ENCODE measurements around the gene GLDN.

The GLDN gene

DNA sequence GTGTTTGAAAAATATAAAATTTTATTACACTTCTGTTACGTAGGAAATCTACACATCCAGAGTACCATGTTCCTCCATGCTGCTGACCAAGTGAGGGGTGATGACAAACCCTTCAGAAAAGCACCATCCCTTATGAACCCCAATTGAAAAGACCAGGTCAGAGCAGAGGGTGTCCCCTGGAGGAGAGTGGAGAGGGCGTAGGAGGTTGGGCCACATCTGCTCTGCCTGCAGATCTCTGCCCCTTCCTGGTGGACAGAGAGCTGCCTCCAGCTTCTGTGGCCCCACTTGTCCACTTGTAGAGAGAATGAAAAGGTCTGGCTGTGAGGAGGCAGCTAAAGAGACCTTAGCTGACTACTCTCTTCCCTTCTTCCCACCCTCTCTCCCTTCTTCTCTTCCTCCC, 55.5 kb downstream of the GLDN start:
- TF ChIP-seq ZNF221 (tag by site-specific recombination; IDR thresholded peaks at IDR 0.05; ENCODE audit: borderline replicate concordance) (no peak), KLF9 (tag by site-specific recombination; IDR thresholded peaks at IDR 0.05; ENCODE audit: low read depth) (no peak), TRIM28 (IDR thresholded peaks at IDR 0.05; ENCODE audit: borderline replicate concordance, low read length) (no peak), ZNF211 (tag by site-specific recombination; IDR thresholded peaks at IDR 0.05; ENCODE audit: low read depth) (no peak), SALL2 (tag by site-specific recombination; IDR thresholded peaks at IDR 0.05; ENCODE audit: borderline replicate concordance) (no peak), ZNF501 (tag by site-specific recombination; IDR thresholded peaks at IDR 0.05) (no peak), ZNF302 (tag by site-specific recombination; IDR thresholded peaks at IDR 0.05; ENCODE audit: low read depth) (no peak), ZNF785 (tag by site-specific recombination; IDR thresholded peaks at IDR 0.05) (no peak), KLF7 (tag by site-specific recombination; IDR thresholded peaks at IDR 0.05; ENCODE audit: borderline replicate concordance) (no peak), FEZF1 (tag by site-specific recombination; IDR thresholded peaks at IDR 0.05) (no peak), ZBTB26 (tag by site-specific recombination; optimal IDR thresholded peaks at IDR 0.05) (no peak), PRDM1 (tag by site-specific recombination; IDR thresholded peaks at IDR 0.05) (no peak), ZNF341 (tag by site-specific recombination; IDR thresholded peaks at IDR 0.05; ENCODE audit: low read depth) (no peak), ZNF600 (tag by site-specific recombination; IDR thresholded peaks at IDR 0.05) (no peak), ZNF514 (tag by site-specific recombination; IDR thresholded peaks at IDR 0.05) (no peak), ZNF645 (tag by site-specific recombination; IDR thresholded peaks at IDR 0.05) (no peak)
- TF ChIP-seq, protein P1, sequence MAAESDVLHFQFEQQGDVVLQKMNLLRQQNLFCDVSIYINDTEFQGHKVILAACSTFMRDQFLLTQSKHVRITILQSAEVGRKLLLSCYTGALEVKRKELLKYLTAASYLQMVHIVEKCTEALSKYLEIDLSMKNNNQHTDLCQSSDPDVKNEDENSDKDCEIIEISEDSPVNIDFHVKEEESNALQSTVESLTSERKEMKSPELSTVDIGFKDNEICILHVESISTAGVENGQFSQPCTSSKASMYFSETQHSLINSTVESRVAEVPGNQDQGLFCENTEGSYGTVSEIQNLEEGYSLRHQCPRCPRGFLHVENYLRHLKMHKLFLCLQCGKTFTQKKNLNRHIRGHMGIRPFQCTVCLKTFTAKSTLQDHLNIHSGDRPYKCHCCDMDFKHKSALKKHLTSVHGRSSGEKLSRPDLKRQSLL (tag by site-specific recombination; IDR thresholded peaks at IDR 0.05) = no peak
- TF ChIP-seq, protein P2, sequence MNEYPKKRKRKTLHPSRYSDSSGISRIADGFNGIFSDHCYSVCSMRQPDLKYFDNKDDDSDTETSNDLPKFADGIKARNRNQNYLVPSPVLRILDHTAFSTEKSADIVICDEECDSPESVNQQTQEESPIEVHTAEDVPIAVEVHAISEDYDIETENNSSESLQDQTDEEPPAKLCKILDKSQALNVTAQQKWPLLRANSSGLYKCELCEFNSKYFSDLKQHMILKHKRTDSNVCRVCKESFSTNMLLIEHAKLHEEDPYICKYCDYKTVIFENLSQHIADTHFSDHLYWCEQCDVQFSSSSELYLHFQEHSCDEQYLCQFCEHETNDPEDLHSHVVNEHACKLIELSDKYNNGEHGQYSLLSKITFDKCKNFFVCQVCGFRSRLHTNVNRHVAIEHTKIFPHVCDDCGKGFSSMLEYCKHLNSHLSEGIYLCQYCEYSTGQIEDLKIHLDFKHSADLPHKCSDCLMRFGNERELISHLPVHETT (tag by site-specific recombination; IDR thresholded peaks at IDR 0.05) = no peak
- H3K9me3 ChIP-seq (ENCODE audit: control insufficient read depth, insufficient read depth, low read depth, low read length) = no peaks in the 10 kb centered on the region
- H3K4me1 ChIP-seq (ENCODE audit: control insufficient read depth, insufficient read depth, low read length) = no peaks in the 10 kb centered on the region
- H3K4me3 ChIP-seq (ENCODE audit: low read depth, low read length) = no peak overlapping the region
- H3K27ac ChIP-seq (ENCODE audit: extremely low read depth, low read depth, low read length) = no peak overlapping the region
- POLR2A ChIA-PET = interaction anchor here (0.6 kb wide), 1 partner anchor 41 kb away, joined by 3 read pairs; no protein-coding TSS in a partner anchor
- CTCF ChIA-PET = no interaction called here
- H3K36me3 ChIP-seq (ENCODE audit: control insufficient read depth in 2 of 2, insufficient read depth in 1 of 2, low read length in 2 of 2) = no peaks in the 10 kb centered on the region

DNA sequence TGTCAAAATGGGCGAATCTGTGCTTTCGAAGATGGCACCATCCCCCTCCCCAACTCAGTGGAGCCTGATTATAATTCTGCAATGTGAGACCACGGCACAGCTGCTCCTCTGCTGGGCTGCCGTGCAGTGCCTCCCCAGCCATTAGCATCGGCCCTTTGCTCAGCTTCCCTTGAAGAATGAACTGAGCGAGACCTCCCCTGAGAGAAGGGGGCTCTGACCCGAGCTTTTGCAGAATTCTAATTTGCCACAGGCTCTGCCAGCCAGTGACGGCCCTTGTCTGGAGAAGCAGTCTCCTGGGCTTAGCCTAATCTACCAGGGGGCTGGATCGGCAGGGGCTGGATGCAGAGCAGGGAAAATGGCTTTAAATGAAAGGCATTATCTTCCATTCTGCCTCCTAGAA, 57.2 kb downstream of the GLDN start:
- no peaks in the 10 kb centered on the region for H3K4me1 ChIP-seq (ENCODE audit: control insufficient read depth, insufficient read depth, low read length)
- POLR2A ChIA-PET = no interaction called here
- CTCF ChIA-PET = interaction anchor here (0.9 kb wide), 1 partner anchor 236 kb away, joined by 4 read pairs; no protein-coding TSS in a partner anchor
- TF ChIP-seq ZNF518A (tag by site-specific recombination; conservative IDR thresholded peaks at IDR 0.05; ENCODE audit: low read depth) (no peak), TRIM28 (IDR thresholded peaks at IDR 0.05; ENCODE audit: borderline replicate concordance, low read length) (no peak), ZNF624 (tag by site-specific recombination; IDR thresholded peaks at IDR 0.05) (no peak), ZNF510 (tag by site-specific recombination; IDR thresholded peaks at IDR 0.05; ENCODE audit: insufficient replicate concordance) (no peak), KLF8 (tag by site-specific recombination; IDR thresholded peaks at IDR 0.05) (no peak), ZNF561 (tag by site-specific recombination; IDR thresholded peaks at IDR 0.05; ENCODE audit: borderline replicate concordance) (no peak), ZNF777 (tag by site-specific recombination; IDR thresholded peaks at IDR 0.05; ENCODE audit: borderline replicate concordance) (no peak), ZNF26 (tag by site-specific recombination; IDR thresholded peaks at IDR 0.05) (no peak)

More for the DNA sequence above, 57.2 kb downstream of the GLDN start:
- no peak overlapping the region for H3K4me3 ChIP-seq (ENCODE audit: low read depth, low read length)
- no peaks in the 10 kb centered on the region for H3K9me3 ChIP-seq (ENCODE audit: control insufficient read depth, insufficient read depth, low read depth, low read length)
- H3K36me3 ChIP-seq (ENCODE audit: control insufficient read depth in 2 of 2, insufficient read depth in 1 of 2, low read length in 2 of 2) = no peaks in the 10 kb centered on the region
- H3K27ac ChIP-seq (ENCODE audit: extremely low read depth, low read depth, low read length) = no peak overlapping the region
